Central memory CD8-positive, alpha-beta T cell (primary cell): ENCODE measurements around the gene IGF1.
"Not testable (repeated sequence)": the region's sequence is repeated elsewhere in the genome, so short reads cannot be mapped to it uniquely, and the experiment has no call there.

Experiments
- ATAC-seq: fragments of 150-1000 bp; cut with Tn5 transposase; replicated peaks from 2 replicates; pipeline ENCODE4 v1.10.0; 2022; ENCODE audit warnings: mild to moderate bottlenecking, moderate FRiP score, moderate number of reproducible peaks; ENCODE audit not compliant: poor library complexity, severe bottlenecking; ENCODE audit errors: extremely low read depth
- DNase-seq, 2 donors: peaks; one replicate each; pipeline ENCODE4 v3.0.0; 2021; ENCODE audit warnings: low spot score in 2 of 2
- H3K27ac Mint-ChIP-seq: one replicate; pipeline ENCODE4 v1.8.0; 2022; ENCODE audit warnings: low read depth, mild to moderate bottlenecking, moderate library complexity, mixed read lengths
- H3K27me3 Mint-ChIP-seq: one replicate; pipeline ENCODE4 v1.8.0; 2022; ENCODE audit warnings: mixed read lengths
- H3K36me3 Mint-ChIP-seq: one replicate; pipeline ENCODE4 v1.8.0; 2022; ENCODE audit warnings: mild to moderate bottlenecking, moderate library complexity, mixed read lengths; ENCODE audit not compliant: insufficient read depth
- H3K4me1 Mint-ChIP-seq: one replicate; pipeline ENCODE4 v1.8.0; 2022; ENCODE audit warnings: mixed read lengths
- H3K4me3 Mint-ChIP-seq: one replicate; pipeline ENCODE4 v1.8.0; 2022; ENCODE audit warnings: mild to moderate bottlenecking, moderate library complexity, mixed read lengths
- H3K9me3 Mint-ChIP-seq: one replicate; pipeline ENCODE4 v1.8.0; 2022; ENCODE audit warnings: mixed read lengths

Gene IGF1

DNA sequence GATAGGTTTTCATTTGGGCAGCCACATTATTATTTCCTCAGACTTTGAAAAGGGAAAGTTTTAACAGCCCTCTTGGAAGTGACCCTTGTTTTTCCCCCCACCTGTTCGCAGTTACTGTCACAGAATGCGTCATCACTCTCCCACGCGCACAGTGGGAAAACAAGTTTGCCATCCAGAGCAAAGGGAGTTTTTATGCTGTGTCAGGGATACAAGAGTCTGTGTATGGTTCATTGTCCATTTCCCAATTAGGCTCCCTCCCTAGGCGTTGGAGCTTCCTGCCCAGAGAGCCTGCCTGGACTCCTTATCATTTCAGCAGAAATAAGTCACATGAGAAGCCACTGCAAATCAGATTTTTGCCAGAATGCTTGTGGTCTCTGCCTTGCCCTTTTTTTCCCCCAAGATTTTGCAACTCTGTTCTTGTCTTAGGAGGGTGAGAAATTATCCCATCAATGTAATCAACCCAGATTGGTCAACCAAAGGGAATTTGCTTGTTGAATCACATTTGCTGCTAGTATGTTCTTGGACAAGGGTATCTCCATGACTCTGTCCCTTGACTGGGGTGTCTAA, 104.1 kb downstream of the IGF1 start:
- H3K27me3 Mint-ChIP-seq: no peaks in the 10 kb centered on the region
- peaks cover 5% of the 10 kb centered on the region for H3K4me1 Mint-ChIP-seq
- DNase-seq: no peak
- ATAC-seq: no peak
- H3K27ac Mint-ChIP-seq: no peak overlapping the region
- H3K9me3 Mint-ChIP-seq: no peaks in the 10 kb centered on the region
- H3K36me3 Mint-ChIP-seq: peaks cover 2% of the 10 kb centered on the region
- no peak overlapping the region for H3K4me3 Mint-ChIP-seq

GRCh38 chr12:102374190-102374589, 106.2 kb downstream of the IGF1 start:
- ATAC-seq: no peak
- no peak overlapping the region for H3K4me3 Mint-ChIP-seq

DNA sequence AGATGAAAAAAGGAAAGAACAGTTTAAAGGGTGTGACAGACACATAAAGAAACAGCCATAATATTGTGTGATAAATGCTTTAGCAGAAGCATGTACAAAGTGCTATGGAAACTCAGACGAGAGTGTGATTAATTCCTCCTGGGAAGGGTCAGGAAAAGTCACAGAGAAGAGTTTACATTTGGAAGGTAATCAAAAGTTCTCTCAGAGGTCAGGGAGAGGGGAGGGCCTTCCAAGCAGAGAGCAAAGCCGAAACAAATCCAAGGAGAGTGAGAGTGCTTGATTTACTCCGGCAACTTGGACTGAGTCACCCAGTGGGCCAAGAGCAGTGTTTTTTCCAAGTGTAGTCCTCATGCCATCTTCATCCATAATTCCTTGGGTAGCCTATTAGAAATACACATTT, 108.3 kb downstream of the IGF1 start:
- no peak overlapping the region for H3K4me3 Mint-ChIP-seq

More at GRCh38 chr12:102374190-102374589, 106.2 kb downstream of the IGF1 start:
- Mint-ChIP-seq H3K4me1 (peaks cover 5% of the 10 kb centered on the region), H3K27ac (no peak overlapping the region), H3K36me3 (peaks cover 2% of the 10 kb centered on the region), H3K27me3 (no peaks in the 10 kb centered on the region), H3K9me3 (no peaks in the 10 kb centered on the region)
- no peak for DNase-seq

GRCh38 chr12:102371165-102371564, 109.2 kb downstream of the IGF1 start:
- Mint-ChIP-seq H3K4me1 (peaks cover 5% of the 10 kb centered on the region), H3K9me3 (peaks cover 5% of the 10 kb centered on the region), H3K4me3 (no peak overlapping the region), H3K27ac (no peak overlapping the region), H3K36me3 (no peaks in the 10 kb centered on the region), H3K27me3 (no peaks in the 10 kb centered on the region)
- no peak for ATAC-seq
- no peak for DNase-seq

More for the DNA sequence above, 108.3 kb downstream of the IGF1 start:
- H3K27ac Mint-ChIP-seq: no peak overlapping the region
- H3K9me3 Mint-ChIP-seq: peaks cover 5% of the 10 kb centered on the region
- DNase-seq: no peak
- no peak for ATAC-seq
- H3K4me1 Mint-ChIP-seq: peaks cover 5% of the 10 kb centered on the region
- no peaks in the 10 kb centered on the region for H3K27me3 Mint-ChIP-seq
- no peaks in the 10 kb centered on the region for H3K36me3 Mint-ChIP-seq

GRCh38 chr12:102369876-102370275, 110.5 kb downstream of the IGF1 start:
- Mint-ChIP-seq H3K27ac (no peak overlapping the region), H3K27me3 (no peaks in the 10 kb centered on the region), H3K4me1 (peaks cover 5% of the 10 kb centered on the region), H3K4me3 (no peak overlapping the region), H3K36me3 (no peaks in the 10 kb centered on the region), H3K9me3 (peaks cover 5% of the 10 kb centered on the region)
- DNase-seq: no peak
- no peak for ATAC-seq

DNA sequence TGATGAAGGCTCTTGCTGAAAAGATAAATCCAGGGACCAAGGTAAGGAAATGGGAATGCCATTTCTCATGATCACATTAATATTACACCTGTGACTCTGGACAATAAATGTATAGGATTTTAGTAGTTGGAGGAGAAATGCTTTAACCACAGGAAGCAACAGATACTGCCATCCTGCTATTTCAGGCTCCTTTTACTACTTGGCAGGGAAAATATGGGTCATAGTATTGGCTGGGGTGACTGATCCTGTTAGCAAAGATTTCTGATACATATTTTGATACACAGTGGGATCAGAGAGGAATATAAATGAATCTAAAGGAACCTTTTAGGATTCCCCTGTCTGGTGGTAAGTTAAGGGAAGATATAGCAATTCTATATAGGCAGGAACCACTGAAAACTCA, 115.0 kb downstream of the IGF1 start:
- Mint-ChIP-seq H3K9me3 (peaks cover 11% of the 10 kb centered on the region), H3K27ac (no peak overlapping the region), H3K4me3 (no peak overlapping the region), H3K4me1 (no peaks in the 10 kb centered on the region), H3K36me3 (no peaks in the 10 kb centered on the region), H3K27me3 (peaks cover 7% of the 10 kb centered on the region)
- no peak for DNase-seq
- no peak for ATAC-seq

GRCh38 chr12:102364709-102365108, 115.7 kb downstream of the IGF1 start:
- ATAC-seq (no peak), DNase-seq (no peak)
- Mint-ChIP-seq H3K27ac (no peak overlapping the region), H3K36me3 (no peaks in the 10 kb centered on the region), H3K9me3 (peaks cover 11% of the 10 kb centered on the region), H3K4me3 (no peak overlapping the region), H3K4me1 (no peaks in the 10 kb centered on the region), H3K27me3 (peaks cover 13% of the 10 kb centered on the region)

- ATAC-seq: no peak
- H3K27ac Mint-ChIP-seq: no peak overlapping the region
- H3K4me3 Mint-ChIP-seq: no peak overlapping the region
Measured at GRCh38 chr12:102356690-102357089, 123.7 kb downstream of the IGF1 start.

DNA sequence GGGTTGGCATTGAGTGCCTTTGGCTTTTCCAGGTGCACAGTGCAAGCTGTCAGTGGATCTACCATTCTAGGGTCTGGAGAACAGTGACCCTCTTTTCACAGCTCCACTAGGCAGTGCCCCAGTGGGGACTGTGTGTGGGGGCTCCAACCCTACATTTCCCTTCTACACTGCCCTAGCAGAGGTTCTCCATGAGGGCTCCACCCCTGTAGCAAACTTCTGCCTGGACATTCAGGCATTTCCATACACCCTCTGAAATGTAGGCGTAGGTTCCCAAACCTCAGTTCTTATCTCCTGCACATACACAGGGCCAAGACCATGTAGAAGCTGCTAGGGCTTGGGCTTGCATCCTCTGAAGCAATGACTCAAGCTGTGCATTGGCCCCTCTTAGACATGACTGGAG, 126.1 kb downstream of the IGF1 start:
- H3K9me3 Mint-ChIP-seq: peaks cover 18% of the 10 kb centered on the region
- H3K4me1 Mint-ChIP-seq, H3K36me3 Mint-ChIP-seq, ATAC-seq, DNase-seq, H3K27ac Mint-ChIP-seq, H3K4me3 Mint-ChIP-seq: not testable (repeated sequence)
- peaks cover 23% of the 10 kb centered on the region for H3K27me3 Mint-ChIP-seq

More at GRCh38 chr12:102356690-102357089, 123.7 kb downstream of the IGF1 start:
- Mint-ChIP-seq H3K27me3 (peaks cover 30% of the 10 kb centered on the region), H3K36me3 (no peaks in the 10 kb centered on the region), H3K4me1 (no peaks in the 10 kb centered on the region), H3K9me3 (peaks cover 18% of the 10 kb centered on the region)
- no peak for DNase-seq

GRCh38 chr12:102351322-102351721, 129.0 kb downstream of the IGF1 start:
- ATAC-seq (no peak), DNase-seq (no peak)
- peaks cover 18% of the 10 kb centered on the region for H3K9me3 Mint-ChIP-seq
- H3K4me1 Mint-ChIP-seq: no peaks in the 10 kb centered on the region
- H3K27me3 Mint-ChIP-seq: peaks cover 23% of the 10 kb centered on the region
- H3K4me3 Mint-ChIP-seq: no peak overlapping the region
- no peak overlapping the region for H3K27ac Mint-ChIP-seq
- H3K36me3 Mint-ChIP-seq: no peaks in the 10 kb centered on the region

DNA sequence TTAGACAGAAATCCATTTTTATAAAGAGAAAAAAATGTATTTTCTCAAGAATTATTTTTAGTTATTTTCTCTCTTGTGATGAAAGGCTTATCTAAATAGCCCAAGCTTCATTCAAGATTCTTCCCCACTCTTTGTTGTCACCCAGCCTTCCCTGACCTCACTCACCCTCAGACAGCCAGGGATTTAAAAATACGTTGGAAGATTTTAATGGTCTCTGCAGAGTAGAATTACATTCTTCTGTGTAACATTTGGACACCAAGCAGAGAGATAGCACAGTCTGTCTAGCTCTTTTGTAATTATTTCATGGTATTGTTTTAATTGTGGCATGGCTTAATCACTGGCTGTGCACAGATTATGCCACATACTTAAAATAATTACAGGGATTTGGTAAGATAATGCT, 130.3 kb downstream of the IGF1 start:
- ATAC-seq (no peak), DNase-seq (no peak)
- Mint-ChIP-seq H3K36me3 (no peaks in the 10 kb centered on the region), H3K9me3 (peaks cover 18% of the 10 kb centered on the region), H3K27ac (no peak overlapping the region), H3K4me3 (no peak overlapping the region), H3K27me3 (peaks cover 23% of the 10 kb centered on the region), H3K4me1 (no peaks in the 10 kb centered on the region)

DNA sequence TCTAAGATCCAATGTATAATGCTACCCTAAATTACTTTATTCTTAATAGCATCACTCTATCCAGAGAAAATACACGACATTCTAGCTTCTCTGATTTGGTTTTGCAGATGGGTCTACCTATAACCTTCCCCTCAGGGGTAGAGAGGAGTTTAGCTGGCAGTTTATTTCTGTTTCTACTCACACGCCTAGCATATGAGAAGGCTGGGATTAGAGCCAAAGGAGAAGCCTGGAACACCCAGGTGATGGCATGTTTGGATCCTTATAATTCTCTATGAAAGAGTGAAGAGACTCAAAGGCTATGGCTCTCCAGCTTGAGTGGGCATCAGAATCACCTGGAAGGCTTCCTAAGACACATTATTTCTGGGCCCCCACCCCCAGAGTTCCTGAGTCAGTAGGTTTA, 131.3 kb downstream of the IGF1 start:
- no peak for DNase-seq
- Mint-ChIP-seq H3K4me3 (no peak overlapping the region), H3K9me3 (peaks cover 16% of the 10 kb centered on the region), H3K27me3 (peaks cover 23% of the 10 kb centered on the region), H3K4me1 (no peaks in the 10 kb centered on the region), H3K27ac (no peak overlapping the region), H3K36me3 (no peaks in the 10 kb centered on the region)
- no peak for ATAC-seq

DNA sequence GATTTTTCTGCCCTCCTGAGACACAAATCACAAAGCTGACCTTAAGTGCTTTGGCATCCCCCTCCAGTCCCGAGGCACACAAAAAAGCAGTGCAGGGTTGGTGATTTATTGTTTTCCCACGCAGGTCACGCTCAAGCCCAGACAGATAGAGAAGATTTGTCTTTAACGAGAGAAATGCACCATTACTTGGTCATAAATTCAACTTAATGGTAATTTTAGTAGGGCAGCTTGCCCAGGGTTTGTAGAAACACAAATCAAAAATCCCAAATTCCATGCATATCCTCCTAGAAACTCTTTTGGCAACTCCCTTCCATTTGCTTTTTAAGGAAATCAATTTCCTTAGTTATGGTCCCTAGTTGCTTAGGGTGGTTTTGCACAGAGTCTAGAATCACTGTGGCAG, 132.6 kb downstream of the IGF1 start:
- Mint-ChIP-seq H3K27ac (no peak overlapping the region), H3K27me3 (peaks cover 21% of the 10 kb centered on the region), H3K9me3 (peaks cover 16% of the 10 kb centered on the region), H3K36me3 (no peaks in the 10 kb centered on the region), H3K4me3 (no peak overlapping the region), H3K4me1 (no peaks in the 10 kb centered on the region)
- ATAC-seq (no peak), DNase-seq (no peak)
